ENCODE measurements around the gene STN1. TPM values are rescaled to one million over a fixed set of nuclear protein-coding genes. Genes with fewer than 3 reads are reported as not detected.

Gene STN1
- total and polyA plus RNA-seq, 10 of the 15 experiments (the other 5 are each of a cell fraction or from before 2014, with no cell fraction given): 22.2 to 31.8 (median 28.5) TPM

DNA sequence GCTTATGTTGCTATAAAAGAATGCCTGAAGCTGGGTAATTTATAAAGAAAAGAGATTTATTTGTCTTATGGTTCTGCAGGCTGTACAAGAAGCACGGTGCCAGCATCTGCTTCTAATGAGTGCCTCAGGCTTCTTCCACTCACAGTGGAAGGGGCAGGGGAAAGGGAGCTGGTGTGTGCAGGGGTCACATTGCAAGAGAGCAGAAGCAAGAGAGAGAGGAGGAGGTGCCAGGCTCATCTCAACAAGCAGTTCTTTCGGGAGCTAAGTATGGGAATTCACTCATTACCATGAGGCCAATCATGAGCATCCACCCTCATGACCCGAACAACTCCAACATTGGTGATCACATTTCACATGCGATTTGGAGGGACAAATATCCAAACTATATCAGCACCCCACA is 31.7 kb upstream of the STN1 start:
- no peak overlapping the region for H3K9ac ChIP-seq (ENCODE audit: control insufficient read depth, insufficient read depth, low read length)
- H3K27ac ChIP-seq (ENCODE audit: control insufficient read depth, insufficient read depth): no peak overlapping the region
- TF ChIP-seq ZNF274 (IDR thresholded peaks at IDR 0.05; ENCODE audit: insufficient read depth, insufficient read length) (no peak), MTA2 (IDR thresholded peaks at IDR 0.05; ENCODE audit: low read depth) (no peak), KAT2A (conservative IDR thresholded peaks at IDR 0.05; ENCODE audit: control insufficient read depth, low read depth, low read length) (no peak), TCF12 (IDR thresholded peaks at IDR 0.05; ENCODE audit: low read depth, low read length) (no peak), SREBF1 (IDR thresholded peaks at IDR 0.05; ENCODE audit: low read length) (no peak), MEF2B (IDR thresholded peaks at IDR 0.05; ENCODE audit: partially characterized antibody, poor library complexity, severe bottlenecking) (no peak), ZNF622 (IDR thresholded peaks at IDR 0.05) (no peak), SMC3 (IDR thresholded peaks at IDR 0.05; ENCODE audit: borderline replicate concordance, low read length) (no peak), BRCA1 (IDR thresholded peaks at IDR 0.05; ENCODE audit: low read depth, low read length) (no peak), RCOR1 (conservative IDR thresholded peaks at IDR 0.05; ENCODE audit: low read depth, low read length) (no peak), SMAD1 (IDR thresholded peaks at IDR 0.05; ENCODE audit: low read depth, partially characterized antibody) (no peak), MXI1 (IDR thresholded peaks at IDR 0.05; ENCODE audit: low read depth, low read length) (no peak), RAD21 (IDR thresholded peaks at IDR 0.05; ENCODE audit: insufficient read depth, low read depth, low read length) (no peak), TAF1 (IDR thresholded peaks at IDR 0.05; ENCODE audit: borderline replicate concordance, low read depth, low read length) (no peak), GABPA (IDR thresholded peaks at IDR 0.05; ENCODE audit: low read depth) (no peak), SIN3A (IDR thresholded peaks at IDR 0.05; ENCODE audit: low read depth, low read length) (no peak), EED (IDR thresholded peaks at IDR 0.05; ENCODE audit: low read depth) (no peak)
- TF ChIP-seq, protein P1, sequence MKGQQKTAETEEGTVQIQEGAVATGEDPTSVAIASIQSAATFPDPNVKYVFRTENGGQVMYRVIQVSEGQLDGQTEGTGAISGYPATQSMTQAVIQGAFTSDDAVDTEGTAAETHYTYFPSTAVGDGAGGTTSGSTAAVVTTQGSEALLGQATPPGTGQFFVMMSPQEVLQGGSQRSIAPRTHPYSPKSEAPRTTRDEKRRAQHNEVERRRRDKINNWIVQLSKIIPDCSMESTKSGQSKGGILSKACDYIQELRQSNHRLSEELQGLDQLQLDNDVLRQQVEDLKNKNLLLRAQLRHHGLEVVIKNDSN (IDR thresholded peaks at IDR 0.05; ENCODE audit: borderline replicate concordance, extremely low read length, insufficient read depth, low read depth, low read length): no peak
- TF ChIP-seq, protein P2, sequence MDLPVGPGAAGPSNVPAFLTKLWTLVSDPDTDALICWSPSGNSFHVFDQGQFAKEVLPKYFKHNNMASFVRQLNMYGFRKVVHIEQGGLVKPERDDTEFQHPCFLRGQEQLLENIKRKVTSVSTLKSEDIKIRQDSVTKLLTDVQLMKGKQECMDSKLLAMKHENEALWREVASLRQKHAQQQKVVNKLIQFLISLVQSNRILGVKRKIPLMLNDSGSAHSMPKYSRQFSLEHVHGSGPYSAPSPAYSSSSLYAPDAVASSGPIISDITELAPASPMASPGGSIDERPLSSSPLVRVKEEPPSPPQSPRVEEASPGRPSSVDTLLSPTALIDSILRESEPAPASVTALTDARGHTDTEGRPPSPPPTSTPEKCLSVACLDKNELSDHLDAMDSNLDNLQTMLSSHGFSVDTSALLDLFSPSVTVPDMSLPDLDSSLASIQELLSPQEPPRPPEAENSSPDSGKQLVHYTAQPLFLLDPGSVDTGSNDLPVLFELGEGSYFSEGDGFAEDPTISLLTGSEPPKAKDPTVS (IDR thresholded peaks at IDR 0.05; ENCODE audit: low read depth, low read length): no peak
- FAIRE-seq (no peak), DNase-seq (ENCODE audit: low read depth, low spot score) (no peak), ATAC-seq (no peak)
- WGBS (ENCODE audit: insufficient coverage, insufficient replicate concordance, low lambda C conversion rate, missing lambda C conversion rate): 78% methylated on average over 4 of the region's 4 CpGs
- intact Hi-C loops (cut with micrococcal nuclease; ENCODE audit: unreplicated experiment): no loop called here
- no peak overlapping the region for H3K4me3 ChIP-seq
- POLR2A ChIA-PET: no interaction called here
- BruUV-seq (replicated peaks): no TSS peak
- no peaks in the 10 kb centered on the region for H4K20me1 ChIP-seq (ENCODE audit: control insufficient read depth, insufficient read depth)
- no peaks in the 10 kb centered on the region for H3K9me3 ChIP-seq (replicated peaks; ENCODE audit: control insufficient read depth, insufficient read depth, low read length)
- peaks cover 0 to 2% of the 10 kb centered on the region in 2 experiments; a peak in 2 of 4 replicates for H3K27me3 ChIP-seq (replicated peaks in 1 of 2; ENCODE audit: control insufficient read depth in 2 of 2, insufficient read depth in 2 of 2, low read length in 1 of 2)
- in situ Hi-C loops (cut with MboI): no loop called here
- CTCF ChIA-PET: interaction anchor here (1.1 to 1.3 kb wide), 2 partner anchors 14 to 62 kb away, joined by 3 to 6 read pairs; no protein-coding TSS in a partner anchor
- H3K79me2 ChIP-seq (ENCODE audit: control insufficient read depth, insufficient read depth, low read length): no peaks in the 10 kb centered on the region
- SMC1A ChIA-PET (ENCODE audit: uncharacterized antibody, unreplicated experiment): interaction anchor here (1.2 kb wide), 1 partner anchor 20 kb away, joined by 4 read pairs; no protein-coding TSS in a partner anchor
- H3K36me3 ChIP-seq (ENCODE audit: control insufficient read depth in 2 of 2, insufficient read depth in 2 of 2, low read length in 1 of 2): no peaks in the 10 kb centered on the region
- no peaks in the 10 kb centered on the region for H3K4me1 ChIP-seq (ENCODE audit: control insufficient read depth, insufficient read depth, low read length)
- RAD21 ChIA-PET (ENCODE audit: unreplicated experiment): no interaction called here
- no peak overlapping the region for H3K4me2 ChIP-seq (ENCODE audit: control insufficient read depth, insufficient read depth)
- H2AFZ ChIP-seq (ENCODE audit: control insufficient read depth, low read depth, low read length): no peak overlapping the region

All from GM12878 (cell line).